ENCODE data around the gene TAF5L.

Gene TAF5L

GRCh38 chr1:229625915-229626831 lies at the start of gene TAF5L, which contains the start of gene URB2:
Gene TAF5L, minus strand, starts transcription at chr1:229626122. Its CDS starts 11,640 bp downstream, at chr1:229614482.
Gene URB2, plus strand, starts transcription at chr1:229626247. Its CDS starts 1,387 bp downstream, at chr1:229627634.
- in situ Hi-C loops (cut with MboI; ENCODE audit: low sequenced_read_pairs), result no loop called here

GRCh38 chr1:229675396-229675795 lies 49.5 kb upstream of the TAF5L start:
- in situ Hi-C loops (cut with MboI; ENCODE audit: low sequenced_read_pairs), result no loop called here

- in situ Hi-C loops (cut with MboI; ENCODE audit: low sequenced_read_pairs), result loop anchor here (25.0 kb wide), 1 partner anchor 638 kb away; no protein-coding TSS in a partner anchor
These were observed 48.1 kb upstream of the TAF5L start for GRCh38 chr1:229674042-229674441.

- in situ Hi-C loops (cut with MboI; ENCODE audit: low sequenced_read_pairs), result loop anchor here (25.0 kb wide), 1 partner anchor 640 kb away; no protein-coding TSS in a partner anchor
These were observed 46.3 kb upstream of the TAF5L start for GRCh38 chr1:229672246-229672645.

- in situ Hi-C loops (cut with MboI; ENCODE audit: low sequenced_read_pairs), result loop anchor here (25.0 kb wide), 1 partner anchor 641 kb away; no protein-coding TSS in a partner anchor
These were observed 45.4 kb upstream of the TAF5L start for GRCh38 chr1:229671310-229671709.

GRCh38 chr1:229669333-229669732 lies 43.4 kb upstream of the TAF5L start:
- in situ Hi-C loops (cut with MboI; ENCODE audit: low sequenced_read_pairs), result loop anchor here (25.0 kb wide), 1 partner anchor 643 kb away; no protein-coding TSS in a partner anchor

GRCh38 chr1:229666585-229666984 lies 40.7 kb upstream of the TAF5L start:
- in situ Hi-C loops (cut with MboI; ENCODE audit: low sequenced_read_pairs), result loop anchor here (25.0 kb wide), 1 partner anchor 646 kb away; no protein-coding TSS in a partner anchor

- in situ Hi-C loops (cut with MboI; ENCODE audit: low sequenced_read_pairs), result loop anchor here (25.0 kb wide), 1 partner anchor 646 kb away; no protein-coding TSS in a partner anchor
These were observed 40.1 kb upstream of the TAF5L start for GRCh38 chr1:229665912-229666558.

- in situ Hi-C loops (cut with MboI; ENCODE audit: low sequenced_read_pairs), result loop anchor here (25.0 kb wide), 1 partner anchor 648 kb away; no protein-coding TSS in a partner anchor
These were observed 38.3 kb upstream of the TAF5L start for GRCh38 chr1:229664133-229664689.

GRCh38 chr1:229661897-229662296 lies 36.0 kb upstream of the TAF5L start:
- in situ Hi-C loops (cut with MboI; ENCODE audit: low sequenced_read_pairs), result loop anchor here (25.0 kb wide), 1 partner anchor 650 kb away; no protein-coding TSS in a partner anchor

- in situ Hi-C loops (cut with MboI; ENCODE audit: low sequenced_read_pairs), result loop anchor here (25.0 kb wide), 1 partner anchor 651 kb away; no protein-coding TSS in a partner anchor
These were observed 35.3 kb upstream of the TAF5L start for GRCh38 chr1:229661022-229661877.

- in situ Hi-C loops (cut with MboI; ENCODE audit: low sequenced_read_pairs), result loop anchor here (25.0 kb wide), 1 partner anchor 654 kb away; no protein-coding TSS in a partner anchor
These were observed 32.3 kb upstream of the TAF5L start for GRCh38 chr1:229657993-229658755.

GRCh38 chr1:229655781-229656180 lies 29.9 kb upstream of the TAF5L start:
- in situ Hi-C loops (cut with MboI; ENCODE audit: low sequenced_read_pairs), result loop anchor here (25.0 kb wide), 1 partner anchor 657 kb away; no protein-coding TSS in a partner anchor

GRCh38 chr1:229653420-229653819 lies 27.5 kb upstream of the TAF5L start:
- in situ Hi-C loops (cut with MboI; ENCODE audit: low sequenced_read_pairs), result loop anchor here (25.0 kb wide), 1 partner anchor 659 kb away; no protein-coding TSS in a partner anchor

GRCh38 chr1:229651546-229651945 lies 25.6 kb upstream of the TAF5L start:
- in situ Hi-C loops (cut with MboI; ENCODE audit: low sequenced_read_pairs), result loop anchor here (25.0 kb wide), 1 partner anchor 661 kb away; no protein-coding TSS in a partner anchor

GRCh38 chr1:229650045-229650444 lies 24.1 kb upstream of the TAF5L start:
- in situ Hi-C loops (cut with MboI; ENCODE audit: low sequenced_read_pairs), result loop anchor here (25.0 kb wide), 1 partner anchor 662 kb away; no protein-coding TSS in a partner anchor

- in situ Hi-C loops (cut with MboI; ENCODE audit: low sequenced_read_pairs), result no loop called here
These were observed 22.5 kb upstream of the TAF5L start for GRCh38 chr1:229648406-229648805.

GRCh38 chr1:229645324-229645993 lies 19.5 kb upstream of the TAF5L start:
- in situ Hi-C loops (cut with MboI; ENCODE audit: low sequenced_read_pairs), result no loop called here
